HPDE6-E6E7 (cell line): ENCODE data around the gene SPACA7.
"Not testable (repeated sequence)": the region's sequence is repeated elsewhere in the genome, so short reads cannot be mapped to it uniquely, and the experiment has no call there.

Source experiments
- DNase-seq: peaks from one replicate; pipeline ENCODE4 v3.0.0; 2011; ENCODE audit warnings: missing footprints; ENCODE audit errors: extremely low spot score

SPACA7 gene

DNA sequence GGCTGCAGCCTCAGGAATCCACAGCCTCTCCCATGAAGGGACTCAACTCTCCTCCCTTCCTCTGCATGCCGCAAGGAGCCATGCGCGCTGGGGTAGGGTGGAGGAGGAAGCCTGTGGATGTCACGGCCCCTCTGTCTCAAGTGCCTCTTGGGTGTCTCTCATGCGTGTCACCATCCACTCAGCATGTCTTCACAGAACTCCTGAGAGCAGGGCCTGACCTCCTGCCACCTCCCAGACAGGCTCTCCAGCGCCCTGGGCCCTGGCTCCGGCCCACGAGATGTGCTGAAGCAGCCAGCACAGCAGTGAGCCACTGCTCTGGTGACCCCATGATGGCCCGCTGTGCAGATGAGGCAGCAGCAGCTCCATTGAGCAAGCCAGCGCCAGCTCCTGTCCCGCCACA lies 25.9 kb upstream of the SPACA7 start:
- DNase-seq = no peak

DNA sequence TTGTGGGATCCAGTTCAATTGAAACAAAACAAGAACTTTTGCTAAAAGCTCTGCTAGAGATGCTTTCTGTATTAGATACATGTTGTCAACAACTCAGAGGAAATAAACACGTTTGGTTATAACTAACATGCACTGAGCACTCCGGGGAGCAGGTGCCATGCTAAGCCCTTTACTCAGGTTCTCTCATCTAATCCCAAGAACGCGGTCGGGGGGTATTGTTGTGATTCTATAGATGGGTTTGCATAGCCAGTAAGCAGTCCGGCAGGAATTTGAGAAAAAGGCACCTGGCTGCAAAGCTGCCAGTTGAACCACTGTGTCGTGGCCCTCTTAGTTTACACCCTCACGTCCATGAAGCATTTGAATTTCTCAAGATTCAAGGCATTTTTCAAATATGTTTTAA lies 24.3 kb upstream of the SPACA7 start:
- DNase-seq = no peak

DNA sequence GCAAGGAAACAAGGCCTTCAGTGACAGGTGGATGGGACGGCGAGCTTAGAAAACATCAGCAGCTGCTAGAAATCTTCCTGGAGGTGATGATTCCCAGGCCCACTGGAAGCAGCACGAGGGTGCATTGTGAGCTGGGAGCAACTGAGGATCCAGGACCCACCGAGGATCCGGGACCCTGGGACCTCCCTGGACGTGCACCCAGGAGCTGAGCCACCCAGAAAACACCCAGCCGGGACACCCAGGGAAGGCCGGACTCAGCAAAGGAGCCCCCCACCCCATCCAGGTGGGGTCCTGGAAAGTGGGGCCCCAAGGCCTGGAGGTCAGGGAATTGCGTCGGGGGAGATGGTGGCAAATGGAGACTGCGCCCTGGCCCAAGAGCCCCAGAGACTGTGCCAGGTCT lies 22.3 kb upstream of the SPACA7 start:
- no peak for DNase-seq

DNA sequence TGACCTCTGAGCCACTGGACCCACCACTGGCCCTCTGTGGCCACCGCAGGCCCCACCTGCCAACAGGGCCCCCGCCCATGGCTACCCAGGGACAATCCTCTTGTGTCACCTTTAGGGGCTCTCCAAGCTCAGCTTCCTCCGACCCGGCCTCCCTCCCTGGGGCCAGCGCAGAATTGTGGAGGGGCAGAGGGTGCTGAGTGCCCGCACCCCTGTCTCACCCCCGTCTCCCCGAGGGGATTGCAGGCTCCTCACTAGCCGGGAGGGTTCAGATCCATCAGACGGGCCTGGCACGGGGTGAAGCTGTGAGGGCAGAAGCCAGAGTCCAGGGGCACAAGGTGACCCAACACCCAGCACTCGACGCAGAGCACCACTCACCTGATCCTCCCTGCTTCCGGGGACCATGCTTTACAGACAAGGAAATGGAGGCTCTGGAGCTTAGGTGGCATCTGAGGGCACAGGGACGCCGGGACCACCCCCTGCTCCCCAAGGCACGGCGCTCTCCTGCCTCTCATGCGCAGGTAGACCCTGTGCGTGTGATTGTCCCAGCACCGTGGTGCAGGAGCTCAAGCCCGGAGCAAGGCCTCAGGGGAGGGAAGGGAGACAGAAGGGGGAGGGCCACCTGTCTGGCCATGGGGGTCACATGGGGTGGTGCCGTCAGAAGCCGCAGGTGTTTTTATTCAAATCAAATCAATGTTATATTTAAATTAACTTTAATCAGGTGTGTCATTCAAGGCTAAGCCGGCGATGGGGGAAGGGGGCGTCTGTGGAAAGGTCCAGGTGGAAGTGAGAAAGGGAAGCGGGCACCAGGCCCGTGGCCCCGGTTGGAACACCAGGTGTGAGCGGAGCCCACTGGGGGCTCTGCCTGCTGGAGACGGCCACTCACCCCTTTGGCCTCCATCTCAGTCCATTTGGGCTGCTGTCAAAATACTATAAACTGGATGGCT lies 21.6 kb upstream of the SPACA7 start:
- DNase-seq = no peak

DNA sequence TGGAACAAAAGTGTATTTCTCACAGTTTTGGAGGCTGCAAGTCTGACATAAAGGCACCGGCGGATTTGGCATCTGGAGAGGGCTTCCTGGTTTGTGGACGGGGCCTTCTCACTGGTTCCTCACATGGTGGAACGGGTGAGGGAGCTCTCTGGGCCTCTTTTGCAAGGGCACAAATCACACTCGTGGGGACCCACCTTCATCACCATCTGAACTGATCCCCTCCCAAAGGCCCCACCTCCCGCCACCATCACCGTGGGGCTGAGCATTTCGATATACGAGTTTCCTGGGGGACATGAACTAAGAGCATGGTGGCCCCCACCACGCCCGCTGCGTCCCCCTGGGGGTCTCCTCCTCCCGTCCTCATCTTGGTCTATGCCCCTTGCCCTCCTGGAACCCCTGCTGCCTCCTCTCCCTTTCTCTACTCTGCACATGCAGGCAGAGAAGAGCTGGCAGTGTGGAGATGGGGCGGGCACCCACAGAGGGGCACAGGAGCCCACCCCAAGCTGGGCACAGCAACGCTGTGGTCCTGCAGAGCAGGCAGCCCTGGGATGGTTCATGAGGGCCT lies 20.8 kb upstream of the SPACA7 start:
- no peak for DNase-seq

DNA sequence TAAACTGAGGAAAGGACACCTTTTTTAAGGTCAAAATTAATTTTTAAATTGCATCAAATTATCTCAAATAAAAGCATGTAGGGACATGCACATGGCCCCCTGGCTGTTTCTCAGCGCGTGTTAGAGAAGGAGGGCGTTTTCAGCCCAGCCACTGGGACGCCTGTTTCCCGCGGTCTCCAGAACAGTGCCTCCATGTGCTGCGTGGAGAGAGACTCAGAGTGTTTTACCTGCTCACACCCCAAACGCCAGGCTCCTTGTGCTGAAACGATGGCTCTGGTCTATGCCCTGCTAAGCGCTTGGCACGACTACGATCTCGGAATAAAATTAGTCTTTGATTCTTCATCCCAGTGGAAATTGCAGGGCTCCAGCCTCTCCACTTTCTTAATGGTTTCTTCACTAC lies 20.0 kb upstream of the SPACA7 start:
- DNase-seq = no peak

DNA sequence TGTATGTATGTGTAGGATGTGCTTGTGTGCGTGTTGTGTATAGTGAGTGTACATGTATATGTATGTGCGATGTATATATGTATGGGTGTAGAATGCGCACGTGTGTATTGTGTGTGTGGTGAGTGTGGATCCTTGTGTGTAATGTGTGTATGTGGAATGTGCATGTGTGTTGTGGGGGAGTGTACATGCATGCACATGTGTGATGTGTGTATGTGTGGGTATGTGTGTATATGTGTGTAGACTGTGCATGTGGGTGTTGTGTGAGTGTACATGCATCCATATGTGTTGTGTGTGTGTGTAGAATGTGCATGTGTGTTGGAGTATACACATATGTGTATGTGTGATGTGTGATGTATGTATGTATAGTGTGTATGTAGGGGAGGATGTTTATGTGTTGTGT lies 18.0 kb upstream of the SPACA7 start:
- no peak for DNase-seq

DNA sequence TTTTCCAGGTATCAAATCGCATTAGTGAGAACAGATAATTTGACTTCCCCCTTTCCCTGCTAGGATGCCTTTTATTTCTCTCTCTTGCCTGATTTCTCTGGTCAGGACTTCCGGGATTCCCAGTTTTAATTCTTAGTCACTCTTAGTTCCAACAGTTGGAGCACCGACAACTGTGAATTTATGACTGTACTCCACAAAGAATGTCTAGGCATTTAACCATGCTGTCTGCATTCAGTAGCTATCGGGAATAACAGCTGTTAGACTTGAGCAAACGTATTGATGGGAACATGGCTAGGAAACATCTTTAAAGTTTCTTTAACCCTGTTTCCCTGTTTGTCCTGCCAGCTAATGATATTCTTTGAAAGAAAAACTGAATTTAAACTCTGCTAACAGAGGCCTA lies 14.1 kb upstream of the SPACA7 start:
- no peak for DNase-seq

DNA sequence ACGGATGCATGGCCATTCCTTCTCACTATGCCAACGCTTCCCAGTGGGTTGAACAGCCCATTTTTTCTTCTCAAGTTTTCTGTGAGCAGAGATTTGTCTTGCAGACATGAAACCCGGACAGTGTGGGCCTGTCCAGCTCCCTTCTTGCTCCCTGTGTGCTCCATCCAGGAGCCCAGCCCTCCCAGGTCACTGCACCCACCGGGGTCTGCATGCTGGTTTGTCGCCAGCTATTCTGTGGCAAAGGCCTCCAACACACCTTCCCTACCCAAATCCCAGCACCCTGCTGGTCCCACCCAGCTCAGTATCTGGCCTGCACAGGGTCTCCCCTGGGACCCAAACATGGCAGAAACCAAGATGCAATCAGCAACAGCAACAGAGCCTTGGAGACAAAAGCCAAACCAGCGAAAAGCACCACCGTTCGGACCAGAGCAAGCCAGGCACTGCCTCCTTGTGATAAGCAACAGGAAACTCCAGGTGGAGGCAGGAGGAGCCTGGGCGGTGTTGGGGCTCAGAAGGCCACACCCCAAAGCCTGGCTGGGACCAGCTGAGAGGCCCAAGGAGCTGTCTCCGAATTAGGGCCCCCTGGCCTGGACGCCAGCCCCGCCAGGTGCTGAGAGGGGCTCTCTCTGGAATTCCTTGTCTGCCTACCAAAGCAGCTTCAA lies 12.2 kb upstream of the SPACA7 start:
- DNase-seq = no peak

DNA sequence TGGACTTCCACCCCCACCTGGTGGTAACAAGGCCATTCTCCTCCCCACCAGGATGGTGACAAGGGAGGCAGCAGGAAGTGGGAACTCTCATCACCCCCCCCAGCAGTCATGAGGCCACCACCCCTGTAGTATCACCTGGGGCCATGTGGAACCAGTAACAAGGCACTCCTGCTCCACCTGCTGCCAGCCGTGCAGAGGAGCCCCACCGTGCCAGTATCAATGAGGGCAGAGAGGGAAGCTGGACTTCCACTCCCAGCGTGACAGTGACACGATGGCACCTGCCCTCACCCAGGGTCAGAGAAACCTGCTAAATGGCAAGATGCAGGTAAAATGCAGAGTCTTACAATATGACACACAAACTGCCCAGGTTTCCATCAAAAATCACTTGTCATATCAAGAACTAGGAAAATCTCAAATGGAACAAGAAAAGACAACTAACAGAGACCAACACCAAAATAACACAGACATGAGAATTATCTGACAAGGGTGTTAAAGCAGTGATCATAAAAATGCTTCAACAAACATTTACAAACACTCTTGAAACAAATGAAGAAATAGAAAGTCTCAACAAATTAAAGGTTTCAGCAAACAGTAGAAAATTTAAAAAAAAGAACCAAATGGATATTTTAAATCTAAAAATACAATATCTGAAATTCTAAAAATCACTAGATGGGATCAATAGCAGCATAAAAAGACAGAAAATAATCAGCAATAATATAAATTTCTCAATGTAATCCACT lies 9.1 kb upstream of the SPACA7 start:
- no peak for DNase-seq

DNA sequence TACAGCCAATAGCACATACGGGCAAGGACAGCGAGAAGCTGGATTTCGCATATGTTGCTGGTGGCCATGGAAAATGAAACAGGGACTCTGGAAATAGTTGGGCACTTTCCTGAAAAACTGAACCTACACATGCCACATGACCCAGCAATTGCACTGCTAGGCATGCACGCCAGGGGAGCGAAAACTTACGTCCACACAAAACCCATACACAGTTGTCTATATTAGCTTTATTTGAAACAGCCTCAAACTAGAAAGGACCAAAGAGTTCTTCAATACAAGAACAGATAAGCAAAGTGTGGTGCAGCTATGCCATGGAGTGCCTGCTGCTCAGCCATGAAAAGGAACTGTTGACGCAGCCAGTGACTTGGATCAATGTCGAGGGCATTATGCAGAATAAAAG lies 7.3 kb upstream of the SPACA7 start:
- no peak for DNase-seq

DNA sequence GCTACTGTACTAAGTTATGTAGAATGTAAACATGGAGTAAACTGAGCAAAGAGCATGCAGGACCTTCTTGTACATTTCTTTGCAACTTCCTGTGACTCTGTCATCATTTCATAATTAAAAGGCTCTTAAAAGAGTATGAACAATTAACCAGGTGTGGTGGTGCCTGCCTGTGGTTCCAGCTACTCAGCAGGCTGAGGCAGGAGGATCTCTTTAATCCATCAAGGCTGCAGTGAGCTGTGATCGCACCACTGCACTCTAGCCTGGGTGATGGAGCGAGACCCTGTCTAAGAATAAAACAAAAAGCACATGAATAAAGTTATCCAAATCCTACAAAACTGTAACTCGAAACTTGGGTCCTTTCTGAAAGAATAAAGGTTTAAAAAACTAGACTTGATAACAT lies 5.8 kb upstream of the SPACA7 start:
- no peak for DNase-seq

DNA sequence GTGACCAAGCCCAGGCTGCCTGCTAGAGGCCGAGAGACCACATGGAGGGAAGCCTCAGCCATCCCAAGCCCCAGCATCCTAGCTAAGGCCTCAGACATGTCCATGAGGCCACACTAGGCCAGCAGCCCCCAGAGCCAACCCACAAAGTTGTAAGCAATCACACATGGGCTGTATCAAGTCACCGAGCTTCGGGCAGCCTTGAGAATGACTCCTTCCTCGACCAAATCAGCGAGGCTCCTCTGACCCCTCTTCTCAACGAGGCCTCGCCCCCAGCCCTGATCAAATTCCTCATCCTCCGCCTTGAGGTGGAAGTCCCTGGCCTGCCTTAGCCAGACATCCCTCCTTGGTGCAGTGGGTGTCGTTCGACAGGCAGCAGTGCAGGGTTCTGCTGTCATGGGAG lies 1.9 kb upstream of the SPACA7 start:
- DNase-seq = no peak

DNA sequence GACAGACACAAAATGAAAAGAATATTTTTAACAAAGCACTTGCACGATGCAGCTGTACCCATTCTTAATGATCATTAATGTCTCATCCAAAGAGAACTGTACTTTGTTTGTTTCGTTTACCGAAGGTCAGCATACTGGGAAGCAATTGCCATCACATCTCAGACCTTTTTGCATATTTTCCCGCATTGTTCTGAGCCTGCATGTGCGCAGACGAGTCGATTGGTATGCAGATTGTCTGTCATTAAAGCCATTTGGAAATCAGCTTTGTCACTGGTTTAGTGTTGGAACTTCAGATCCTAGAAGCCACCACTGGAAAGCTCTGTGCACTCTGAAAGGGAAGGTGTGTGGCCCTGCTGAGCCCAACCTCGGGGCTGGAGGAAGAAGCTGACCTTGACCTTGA lies 15.6 kb downstream of the SPACA7 start:
- no peak for DNase-seq

DNA sequence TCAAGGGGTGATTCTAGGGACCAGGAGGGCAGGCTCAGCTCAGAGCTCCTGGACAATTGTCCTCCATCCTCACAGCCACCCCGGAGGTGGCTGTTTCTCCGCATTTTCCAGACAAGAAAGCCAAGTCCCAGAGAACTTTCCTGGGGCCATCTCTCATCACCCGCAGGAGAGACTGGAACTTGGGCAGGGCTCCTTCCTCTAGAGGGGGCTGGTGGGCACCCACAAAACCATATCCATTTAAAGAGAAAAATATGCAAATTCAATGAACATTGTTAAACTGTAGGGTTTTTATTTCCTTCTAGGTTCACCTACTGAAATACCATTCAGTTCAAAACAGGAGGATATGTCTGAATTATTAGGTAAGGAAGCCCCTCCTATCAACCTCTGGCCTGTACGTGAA lies 16.6 kb downstream of the SPACA7 start:
- no peak for DNase-seq

DNA sequence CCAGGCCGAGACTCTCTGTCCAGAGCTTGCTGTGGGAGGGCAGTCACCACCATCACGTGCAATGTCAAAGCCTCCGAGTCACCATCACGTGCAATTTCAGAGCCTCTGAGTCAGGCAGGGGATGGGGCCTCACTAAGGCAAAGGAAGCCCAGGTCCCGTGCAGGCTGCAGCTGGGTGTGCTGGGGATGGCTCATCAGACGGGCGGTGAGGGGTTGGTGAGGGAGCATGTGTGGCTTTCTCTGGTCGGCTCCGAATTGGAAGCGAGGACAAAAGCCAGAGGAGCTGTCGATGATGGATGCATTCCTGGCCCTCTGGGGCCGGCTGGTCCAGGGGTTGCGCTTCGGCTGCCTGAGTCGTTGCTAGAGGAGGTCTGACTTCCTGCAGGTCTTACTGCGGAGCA lies 18.9 kb downstream of the SPACA7 start:
- not testable (repeated sequence) for DNase-seq

DNA sequence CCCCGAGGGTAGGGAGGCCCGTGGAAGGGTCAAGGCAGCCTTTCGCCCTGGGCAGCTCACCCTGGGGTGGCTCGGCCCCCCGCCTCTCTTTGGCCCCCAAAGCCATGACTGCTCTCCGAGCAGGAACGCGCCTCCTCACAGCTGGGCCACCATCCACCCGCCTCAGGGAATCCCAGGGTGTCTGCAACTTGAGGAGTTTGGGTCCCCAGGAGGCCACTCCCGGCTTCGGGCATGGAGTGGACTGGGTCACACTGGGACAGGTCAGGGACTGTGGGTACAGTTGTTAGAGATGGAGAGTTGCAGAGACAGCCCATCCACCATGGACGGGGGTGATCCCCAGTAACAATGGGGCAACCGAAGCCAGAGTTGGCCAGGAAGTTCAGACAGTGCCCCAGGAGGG lies 19.8 kb downstream of the SPACA7 start:
- not testable (repeated sequence) for DNase-seq

DNA sequence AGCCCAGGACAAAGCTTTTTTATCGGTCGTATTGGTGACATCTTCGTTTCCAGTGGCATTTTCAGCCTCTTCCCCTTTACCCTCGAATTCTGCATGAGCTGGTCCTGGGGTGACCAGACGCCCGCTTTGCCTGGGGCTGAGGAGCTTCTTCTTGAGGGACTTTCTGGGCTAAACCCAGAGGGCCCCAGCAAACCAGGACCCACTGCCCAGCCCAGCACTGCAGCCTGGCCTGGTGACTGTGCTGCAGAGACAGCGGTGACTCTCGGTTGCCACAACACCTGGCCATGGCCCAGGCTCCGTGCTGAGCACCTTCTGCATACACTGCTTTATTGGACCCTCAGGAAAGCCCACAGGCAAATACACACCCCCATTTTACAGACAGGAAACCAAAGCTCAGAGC lies 21.0 kb downstream of the SPACA7 start:
- DNase-seq = no peak

DNA sequence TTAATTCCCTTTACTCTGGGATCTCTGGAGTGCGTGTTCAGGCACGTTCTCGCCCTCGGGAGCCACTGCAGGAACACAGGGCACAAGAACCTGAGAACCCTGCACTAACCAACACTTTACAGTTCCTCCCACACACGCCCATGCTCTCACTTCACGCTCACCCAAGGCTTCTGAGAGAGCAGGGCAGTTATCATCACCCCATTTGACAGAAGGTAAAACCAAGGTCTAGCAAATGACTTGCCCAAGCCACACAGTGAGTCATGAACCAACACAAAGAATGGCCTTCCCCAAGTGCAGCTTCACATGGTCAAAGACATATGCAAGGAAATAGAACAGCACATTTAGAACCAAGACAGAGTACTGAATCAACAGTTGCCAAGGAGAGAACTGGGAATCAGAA lies 22.2 kb downstream of the SPACA7 start:
- not testable (repeated sequence) for DNase-seq

DNA sequence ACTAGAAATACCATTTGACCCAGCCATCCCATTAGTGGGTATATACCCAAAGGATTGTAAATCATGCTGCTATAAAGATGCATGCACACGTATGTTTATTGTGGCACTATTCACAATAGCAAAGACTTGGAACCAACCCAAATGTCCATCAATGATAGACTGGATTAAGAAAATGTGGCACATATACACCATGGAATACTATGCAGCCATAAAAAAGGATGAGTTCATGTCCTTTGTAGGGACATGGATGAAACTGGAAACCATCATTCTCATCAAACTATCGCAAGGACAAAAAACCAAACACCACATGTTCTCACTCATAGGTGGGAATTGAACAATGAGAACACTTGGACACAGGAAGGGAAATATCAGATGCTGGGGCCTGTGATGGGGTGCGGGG lies 33.7 kb downstream of the SPACA7 start:
- not testable (repeated sequence) for DNase-seq

DNA sequence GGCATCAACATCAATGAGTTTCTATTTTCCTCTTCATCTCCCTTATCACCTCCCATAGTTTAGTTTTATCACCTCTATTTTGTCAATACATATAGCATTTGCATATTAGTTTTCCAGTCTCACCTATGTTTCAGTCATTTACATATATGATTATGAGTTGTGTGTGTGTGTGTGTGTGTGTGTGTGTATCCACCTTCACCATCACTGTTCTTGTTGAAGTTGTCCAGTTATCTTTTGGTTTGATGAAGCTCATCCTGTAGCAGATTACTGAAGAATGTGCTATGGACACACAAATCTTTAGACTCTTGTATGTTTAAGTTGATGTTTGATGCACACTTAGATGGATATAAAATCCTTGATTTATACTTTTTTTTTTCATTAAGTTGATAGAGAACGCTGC lies 40.5 kb downstream of the SPACA7 start:
- DNase-seq = no peak

DNA sequence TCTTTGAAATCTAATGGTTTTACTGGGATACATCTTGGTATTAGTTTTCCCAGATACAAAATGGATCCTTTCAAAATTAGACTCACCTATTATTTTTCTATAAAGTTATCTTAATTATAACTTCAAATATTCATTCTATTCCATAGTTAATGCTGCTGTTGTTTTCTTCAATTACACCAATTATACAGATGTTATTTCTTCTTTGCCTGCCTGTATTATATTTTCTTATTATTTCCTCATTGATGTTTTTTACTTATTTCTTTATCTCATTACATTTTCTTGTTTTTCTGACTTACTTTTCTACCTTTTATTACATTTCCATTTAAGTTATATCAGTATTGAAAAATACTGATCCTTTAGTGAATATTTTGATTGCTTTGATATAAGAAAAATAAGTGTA lies 40.9 kb downstream of the SPACA7 start:
- no peak for DNase-seq
